ENCODE data around the gene PSMB7. TPM values are rescaled to one million over a fixed set of nuclear protein-coding genes. Genes with fewer than 3 reads are reported as not detected.

Gene PSMB7
- total RNA-seq, 2 donors from 2014 or later, result 150 to 158 TPM

- Histone ChIP-seq H3K4me3 (no peak overlapping the region), H3K36me3 (peaks cover 0 to 3% of the 10 kb centered on the region in 2 donors), H3K27me3 (replicated peaks; ENCODE audit: insufficient read depth) (no peaks in the 10 kb centered on the region), H3K27ac (no peak overlapping the region), H3K4me1 (replicated peaks) (no peaks in the 10 kb centered on the region), H3K9me3 (no peaks in the 10 kb centered on the region)
- WGBS, result 57% methylated on average over 5 of the region's 5 CpGs
- no peak for DNase-seq (ENCODE audit: low spot score)
- intact Hi-C loops (cut with DNase I), result no loop called here
- TF ChIP-seq POLR2AphosphoS5 (IDR thresholded peaks at IDR 0.05), result no peak
- TF ChIP-seq, protein P1, sequence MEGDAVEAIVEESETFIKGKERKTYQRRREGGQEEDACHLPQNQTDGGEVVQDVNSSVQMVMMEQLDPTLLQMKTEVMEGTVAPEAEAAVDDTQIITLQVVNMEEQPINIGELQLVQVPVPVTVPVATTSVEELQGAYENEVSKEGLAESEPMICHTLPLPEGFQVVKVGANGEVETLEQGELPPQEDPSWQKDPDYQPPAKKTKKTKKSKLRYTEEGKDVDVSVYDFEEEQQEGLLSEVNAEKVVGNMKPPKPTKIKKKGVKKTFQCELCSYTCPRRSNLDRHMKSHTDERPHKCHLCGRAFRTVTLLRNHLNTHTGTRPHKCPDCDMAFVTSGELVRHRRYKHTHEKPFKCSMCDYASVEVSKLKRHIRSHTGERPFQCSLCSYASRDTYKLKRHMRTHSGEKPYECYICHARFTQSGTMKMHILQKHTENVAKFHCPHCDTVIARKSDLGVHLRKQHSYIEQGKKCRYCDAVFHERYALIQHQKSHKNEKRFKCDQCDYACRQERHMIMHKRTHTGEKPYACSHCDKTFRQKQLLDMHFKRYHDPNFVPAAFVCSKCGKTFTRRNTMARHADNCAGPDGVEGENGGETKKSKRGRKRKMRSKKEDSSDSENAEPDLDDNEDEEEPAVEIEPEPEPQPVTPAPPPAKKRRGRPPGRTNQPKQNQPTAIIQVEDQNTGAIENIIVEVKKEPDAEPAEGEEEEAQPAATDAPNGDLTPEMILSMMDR (IDR thresholded peaks at IDR 0.05), result no peak
- TF ChIP-seq POLR2A (IDR thresholded peaks at IDR 0.05), result no peak
Observed at GRCh38 chr9:124384846-124385245, 30.4 kb downstream of the PSMB7 start.

- no peak for DNase-seq (ENCODE audit: low spot score)
- intact Hi-C loops (cut with DNase I), result no loop called here
- no peaks in the 10 kb centered on the region for H3K9me3 ChIP-seq
- H3K4me1 ChIP-seq (replicated peaks), result no peaks in the 10 kb centered on the region
- TF ChIP-seq POLR2AphosphoS5 (IDR thresholded peaks at IDR 0.05), result no peak
- no peak for TF ChIP-seq POLR2A (IDR thresholded peaks at IDR 0.05)
- TF ChIP-seq, protein P1 (IDR thresholded peaks at IDR 0.05), result no peak
- no peak overlapping the region for H3K4me3 ChIP-seq
- no peak overlapping the region for H3K27ac ChIP-seq
- H3K36me3 ChIP-seq, result peaks cover 0 to 3% of the 10 kb centered on the region in 2 donors
- H3K27me3 ChIP-seq (replicated peaks; ENCODE audit: insufficient read depth), result no peaks in the 10 kb centered on the region
- 60% methylated on average over 7 of the region's 7 CpGs for WGBS
Observed at GRCh38 chr9:124384210-124384609, 31.0 kb downstream of the PSMB7 start.

GRCh38 chr9:124381170-124381945 is 33.9 kb downstream of the PSMB7 start:
- intact Hi-C loops (cut with DNase I), result no loop called here
- Histone ChIP-seq H3K4me3 (no peak overlapping the region), H3K27ac (no peak overlapping the region), H3K27me3 (replicated peaks; ENCODE audit: insufficient read depth) (no peaks in the 10 kb centered on the region), H3K4me1 (replicated peaks) (no peaks in the 10 kb centered on the region), H3K9me3 (no peaks in the 10 kb centered on the region), H3K36me3 (peaks cover 0 to 3% of the 10 kb centered on the region in 2 donors)
- 85% methylated on average over 4 of the region's 4 CpGs for WGBS
- TF ChIP-seq, protein P1 (IDR thresholded peaks at IDR 0.05), result no peak
- TF ChIP-seq POLR2AphosphoS5 (IDR thresholded peaks at IDR 0.05), result no peak
- no peak for TF ChIP-seq POLR2A (IDR thresholded peaks at IDR 0.05)
- no peak for DNase-seq (ENCODE audit: low spot score)

DNA sequence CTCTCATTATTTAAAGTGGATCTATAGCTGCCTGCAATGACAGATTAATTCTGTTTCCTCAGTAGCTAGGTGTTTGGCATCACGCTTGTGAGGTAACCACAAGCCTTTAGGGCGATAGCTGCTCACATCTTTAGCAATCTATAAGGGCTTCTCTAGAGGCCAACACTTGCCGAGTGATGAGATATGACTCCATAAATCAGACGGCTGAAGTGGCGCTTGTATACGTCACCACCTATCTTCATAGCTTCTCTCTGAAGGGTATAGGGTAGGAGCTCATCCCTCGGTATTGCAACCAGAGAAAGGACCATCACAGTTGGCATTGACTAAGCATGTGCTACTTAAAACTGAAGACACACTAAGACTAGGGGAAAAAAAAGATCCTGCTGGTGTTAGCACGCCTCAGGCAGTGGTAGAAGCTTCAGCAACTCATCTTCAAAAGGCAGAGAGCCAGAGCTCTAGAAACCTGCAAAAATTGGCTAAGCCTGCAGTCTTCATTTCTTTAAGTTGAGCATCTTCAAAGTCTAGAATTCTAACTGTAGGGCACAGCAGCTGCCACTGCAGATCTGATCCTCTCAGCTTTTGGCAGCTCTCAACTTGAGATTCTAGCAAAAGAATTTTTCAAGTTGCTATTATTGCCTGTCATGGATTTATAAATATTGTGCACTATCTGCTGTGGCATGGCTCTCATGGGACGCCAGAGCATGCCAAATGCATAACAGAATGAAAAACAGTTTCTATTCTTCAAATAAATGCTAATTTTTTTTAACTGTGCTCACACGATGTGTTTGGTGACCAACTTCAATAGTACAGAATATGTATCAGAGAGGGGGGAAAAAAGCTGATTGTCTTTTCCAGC is 37.5 kb downstream of the PSMB7 start:
- H3K4me3 ChIP-seq, result no peak overlapping the region
- H3K36me3 ChIP-seq, result no peaks in the 10 kb centered on the region
- no peak overlapping the region for H3K27ac ChIP-seq
- no peaks in the 10 kb centered on the region for H3K9me3 ChIP-seq
- intact Hi-C loops (cut with DNase I), result no loop called here
- H3K27me3 ChIP-seq (replicated peaks; ENCODE audit: insufficient read depth), result no peaks in the 10 kb centered on the region
- WGBS, result 87% methylated on average over 10 of the region's 10 CpGs
- no peak for TF ChIP-seq POLR2AphosphoS5 (IDR thresholded peaks at IDR 0.05)
- TF ChIP-seq, protein P1 (IDR thresholded peaks at IDR 0.05), result no peak
- TF ChIP-seq POLR2A (IDR thresholded peaks at IDR 0.05), result no peak
- no peaks in the 10 kb centered on the region for H3K4me1 ChIP-seq (replicated peaks)
- no peak for DNase-seq (ENCODE audit: low spot score)
